HCT116 (cell line): ENCODE results near the gene KIRREL1. TPM values are rescaled to one million over a fixed set of nuclear protein-coding genes. Genes with fewer than 3 reads are reported as not detected.
A peak's percentile ranks its signal among the peaks of the same experiment; 100 is the strongest.

Experiments
- ATAC-seq: fragments of 200-7000 bp; cut with Tn5 transposase; 2 replicates; pipeline ENCODE4 v1.9.1; 2020; ENCODE audit warnings: mild to moderate bottlenecking, moderate library complexity
- BruUV-seq: library from RNA; stranded (reverse); fragments of 400-500 nt; replicated peaks from 2 replicates; lab custom pipeline; 2021; lab: Mats Ljungman, UMichigan
- CTCF ChIA-PET: fragments of 300-600 bp; sonication (Branson Sonifier 250); formaldehyde crosslinking; loops from one replicate; lab custom pipeline; 2021; ENCODE audit warnings: antibody characterized with exemption; lab: Charles Lee
- POLR2A ChIA-PET: fragments of 300-600, 350-600 bp; sonication (Branson Sonifier 250); formaldehyde crosslinking; loops from one replicate; lab custom pipeline; 2021; ENCODE audit warnings: antibody characterized with exemption; lab: Charles Lee
- RAD21 ChIA-PET, 2 experiments: fragments of 300-600 bp; sonication (Branson Sonifier 250); formaldehyde crosslinking; loops; one replicate each; lab custom pipeline; 2023; ENCODE audit warnings: low total read pairs in 2 of 2; ENCODE audit not compliant: uncharacterized antibody in 2 of 2, unreplicated experiment in 2 of 2, low non-redundant PET in 1 of 2; lab: Charles Lee
- DNase-seq: peaks from one replicate; pipeline ENCODE4 v3.0.0-alpha.2; 2010; ENCODE audit warnings: low read depth, low spot score
- H2AFZ ChIP-seq: fragments of 200-600 bp; shearing (Covaris generic), sonication (generic); 2 replicates; pipeline ENCODE4 v1.6.1; 2017; ENCODE audit warnings: low read depth, mixed run types, mixed read lengths, antibody characterized with exemption, low read length; ENCODE audit not compliant: poor library complexity, severe bottlenecking
- H3K27ac ChIP-seq: 2 replicates; pipeline ENCODE4 v1.5.1; 2012; ENCODE audit warnings: low read depth, low read length
- H3K27me3 ChIP-seq: fragments of 200-600 bp; sonication (generic); 2 replicates; pipeline ENCODE4 v1.6.1; 2016; ENCODE audit warnings: mixed run types, low read length, mixed read lengths; ENCODE audit not compliant: insufficient read depth
- H3K36me3 ChIP-seq, 2 experiments: fragments of 200-500 bp in 1 of 2; fragments of 200-600 bp in 1 of 2; sonication (Bioruptor generic) in 1 of 2; sonication (generic) in 1 of 2; 2 replicates each; pipeline versions ENCODE4 v1.5.1 to v1.6.1; 2014 to 2016; ENCODE audit warnings: low read length in 2 of 2, inconsistent platforms in 1 of 2, mixed read lengths in 1 of 2, mixed run types in 1 of 2; ENCODE audit not compliant: insufficient read depth in 2 of 2, control insufficient read depth in 1 of 2
- H3K4me1 ChIP-seq, 2 experiments: fragments of 200-600 bp in 1 of 2; sonication (generic) in 1 of 2; 2 replicates each; pipeline versions ENCODE4 v1.5.1 to v1.6.1; 2012 to 2017; ENCODE audit warnings: low read length in 2 of 2, inconsistent platforms in 1 of 2, mild to moderate bottlenecking in 1 of 2, mixed read lengths in 1 of 2, mixed run types in 1 of 2, moderate library complexity in 1 of 2; ENCODE audit not compliant: insufficient read depth in 2 of 2, control insufficient read depth in 1 of 2
- H3K4me2 ChIP-seq: fragments of 200-600 bp; sonication (generic); 2 replicates; pipeline ENCODE4 v1.6.1; 2017; ENCODE audit warnings: mixed run types, low read length, mixed read lengths
- H3K4me3 ChIP-seq, 2 experiments: fragments of 200-600 bp in 1 of 2; sonication (generic) in 1 of 2; replicated peaks in 1 of 2; 2 replicates each; pipeline ENCODE4 v1.5.1; 2011 to 2016; ENCODE audit warnings: low read length in 2 of 2, control low read depth in 1 of 2, low read depth in 1 of 2, mild to moderate bottlenecking in 1 of 2, mixed read lengths in 1 of 2, mixed run types in 1 of 2
- H3K79me2 ChIP-seq: fragments of 200-600 bp; sonication (generic); 2 replicates; pipeline ENCODE4 v1.6.1; 2017; ENCODE audit warnings: mild to moderate bottlenecking, mixed run types, low read length, moderate library complexity, mixed read lengths; ENCODE audit not compliant: insufficient read depth
- H3K9ac ChIP-seq: fragments of 200-600 bp; sonication (generic); 2 replicates; pipeline ENCODE4 v1.6.1; 2016; ENCODE audit warnings: low read length, mixed read lengths
- H3K9me2 ChIP-seq: fragments of 200-600 bp; sonication (generic), shearing (Covaris generic); 2 replicates; pipeline ENCODE4 v1.6.1; 2017; ENCODE audit warnings: mixed run types, mild to moderate bottlenecking, moderate library complexity; ENCODE audit not compliant: insufficient read depth
- H3K9me3 ChIP-seq, 2 experiments: fragments of 200-500 bp in 1 of 2; fragments of 200-600 bp in 1 of 2; sonication (Bioruptor generic) in 1 of 2; sonication (generic) in 1 of 2; 2 replicates each; pipeline ENCODE4 v1.6.1; 2014 to 2017; ENCODE audit warnings: low read length in 2 of 2, mixed read lengths in 2 of 2, inconsistent platforms in 1 of 2, low read depth in 1 of 2, mild to moderate bottlenecking in 1 of 2, mixed run types in 1 of 2, moderate library complexity in 1 of 2; ENCODE audit not compliant: control insufficient read depth in 1 of 2, insufficient read depth in 1 of 2
- H4K20me1 ChIP-seq: fragments of 200-600 bp; sonication (generic), shearing (Covaris generic); 2 replicates; pipeline ENCODE4 v1.6.1; 2017; ENCODE audit warnings: mixed run types, mild to moderate bottlenecking, moderate library complexity; ENCODE audit not compliant: insufficient read depth
- CBX3 ChIP-seq: IDR thresholded peaks from 2 replicates; pipeline ENCODE4 v1.6.1; 2012; ENCODE audit warnings: low read depth
- EZH2 ChIP-seq: fragments of 200-600 bp; sonication (generic); IDR thresholded peaks from 2 replicates; pipeline ENCODE4 v1.6.1; 2017; ENCODE audit warnings: antibody characterized with exemption, mixed run types
- JUND ChIP-seq: IDR thresholded peaks from 2 replicates; pipeline ENCODE4 v1.6.1; 2012
- POLR2AphosphoS5 ChIP-seq: IDR thresholded peaks from 2 replicates; pipeline ENCODE4 v1.6.1; 2011; ENCODE audit warnings: mild to moderate bottlenecking, low read depth, low read length, moderate library complexity
- RAD21 ChIP-seq: IDR thresholded peaks from 2 replicates; pipeline ENCODE4 v1.6.1; 2012; ENCODE audit warnings: low read depth, mild to moderate bottlenecking
- SRF ChIP-seq: IDR thresholded peaks from 2 replicates; pipeline ENCODE4 v1.6.1; 2012; ENCODE audit warnings: low read depth
- intact Hi-C: fragments of 100-400 bp; cut with micrococcal nuclease; formaldehyde crosslinking; loops from 2 replicates; pipeline ENCODE4 v1.10.0; 2022
- total RNA-seq: library from RNA; stranded (reverse); gene quantifications from one replicate; pipeline ENCODE4 v1.2.1, GENCODE V29; 2021; ENCODE audit not compliant: unreplicated experiment
- TF ChIP-seq, protein P1 (sequence below), 3 experiments: fragments of 200-600 bp in 1 of 3; sonication (generic) in 1 of 3; IDR thresholded peaks in 2 of 3; conservative IDR thresholded peaks in 1 of 3; 2 replicates each; pipeline ENCODE4 v1.5.1; 2012 to 2017; ENCODE audit warnings: low read depth in 2 of 3, low read length in 2 of 3, antibody characterized with exemption in 1 of 3, borderline replicate concordance in 1 of 3, control low read depth in 1 of 3, mild to moderate bottlenecking in 1 of 3, mixed read lengths in 1 of 3, mixed run types in 1 of 3, moderate library complexity in 1 of 3; ENCODE audit not compliant: insufficient read depth in 1 of 3
- TF ChIP-seq, protein P2 (sequence below): IDR thresholded peaks from 2 replicates; pipeline ENCODE4 v1.6.1; 2012

The KIRREL1 gene
- total RNA-seq, 1 experiment from 2014 or later: 20.0 TPM

DNA sequence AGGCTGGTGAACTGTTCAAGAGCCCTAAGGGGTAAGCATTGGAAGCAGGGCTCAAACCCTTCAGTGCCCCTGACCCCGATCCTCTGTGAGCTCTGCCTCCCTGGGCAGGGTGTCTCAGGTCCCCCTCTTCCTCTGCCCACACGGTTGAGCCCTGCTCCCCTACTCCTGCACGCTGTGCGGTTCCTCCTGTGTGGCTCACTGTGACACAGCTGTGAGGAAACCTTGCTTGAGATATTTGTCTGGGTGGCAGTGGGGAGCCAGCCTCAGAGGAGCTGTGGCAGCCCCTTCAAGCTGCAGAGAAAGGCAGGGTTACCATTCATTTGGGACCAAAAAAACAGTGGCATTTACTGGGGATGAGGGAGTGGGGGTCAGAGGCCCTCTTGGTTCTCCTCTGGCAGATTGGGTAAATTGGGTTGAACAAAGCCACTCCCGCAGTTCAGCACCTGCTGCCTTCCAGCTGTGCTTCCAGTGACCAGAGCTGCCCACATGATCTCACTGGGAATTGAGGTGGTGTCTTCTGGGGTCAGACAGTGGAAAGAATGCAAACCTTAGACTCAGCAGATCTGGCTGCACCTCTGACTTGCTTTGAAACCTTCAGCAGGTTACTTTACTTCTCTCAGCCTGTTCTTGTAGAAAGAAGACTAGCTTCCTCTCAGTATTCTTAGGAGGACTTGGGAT is 126.7 kb downstream of the KIRREL1 start:
- peaks cover 0 to 8% of the 10 kb centered on the region in 2 experiments; a peak in 1 of 4 replicates for H3K4me1 ChIP-seq
- ChIA-PET RAD21 (interaction anchor here (0.8 to 1.9 kb wide), 2 partner anchors 24 to 156 kb away, joined by 3 to 6 read pairs; no protein-coding TSS in a partner anchor), CTCF (interaction anchor here (1.2 to 15.6 kb wide), 5 partner anchors 23 to 352 kb away, joined by 3 to 393 read pairs (median 64); partner anchors contain the start of gene KIRREL1), POLR2A (interaction anchor here (1.8 kb wide), 1 partner anchor 128 kb away, joined by 8 read pairs; no protein-coding TSS in a partner anchor)
- DNase-seq: no peak
- H3K9ac ChIP-seq: no peak overlapping the region
- no peak overlapping the region for H2AFZ ChIP-seq
- no peaks in the 10 kb centered on the region for H4K20me1 ChIP-seq
- no peak overlapping the region for H3K4me3 ChIP-seq
- H3K4me2 ChIP-seq: no peak overlapping the region
- intact Hi-C loops: loop anchor here (2.0 to 10.0 kb wide), 6 partner anchors 349 to 955 kb away; no protein-coding TSS in a partner anchor
- no peak for ATAC-seq
- no peaks in the 10 kb centered on the region for H3K79me2 ChIP-seq
- BruUV-seq: no TSS peak
- H3K9me2 ChIP-seq: no peaks in the 10 kb centered on the region
- no peaks in the 10 kb centered on the region for H3K36me3 ChIP-seq
- H3K27ac ChIP-seq: no peak overlapping the region
- no peaks in the 10 kb centered on the region for H3K9me3 ChIP-seq
- TF ChIP-seq SRF (no peak), EZH2 (no peak), JUND (no peak)
- H3K27me3 ChIP-seq: peaks cover 6% of the 10 kb centered on the region; the same call in 1 of the 2 replicates

DNA sequence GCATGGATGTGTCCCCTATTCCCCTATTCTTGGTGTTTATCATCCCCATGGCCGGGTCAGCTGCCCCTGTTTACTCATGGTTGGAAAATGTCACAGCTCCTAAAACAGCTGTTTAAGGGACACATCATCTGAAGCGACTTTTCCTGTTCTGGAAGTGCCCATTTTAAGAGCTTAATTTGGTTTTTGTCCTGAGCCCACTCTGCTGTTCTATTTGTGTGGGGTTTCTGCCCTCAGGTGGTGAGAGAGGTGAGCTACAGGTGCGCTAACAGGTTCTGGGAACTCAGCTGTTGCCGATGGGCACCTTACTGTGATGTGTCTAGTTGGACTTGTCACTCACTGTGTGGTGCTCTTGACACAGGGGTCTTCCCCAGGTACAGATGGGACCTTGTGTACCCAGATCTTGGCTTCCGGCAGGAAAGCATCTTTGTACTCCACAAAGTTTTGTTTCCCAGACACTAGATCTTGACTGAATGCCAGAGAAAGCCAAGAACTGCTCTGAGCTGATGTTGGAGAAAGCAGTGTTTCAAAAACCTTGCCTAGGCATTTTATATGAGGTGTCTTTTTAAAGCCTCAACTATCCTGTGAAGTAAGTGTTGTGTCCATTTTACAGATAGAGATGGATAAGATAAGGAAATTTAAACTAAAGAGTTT is 128.3 kb downstream of the KIRREL1 start:
- peak overlapping the region; percentile 87 for H2AFZ ChIP-seq
- ChIA-PET RAD21 (interaction anchor here (0.7 to 1.9 kb wide), 13 partner anchors 26 to 244 kb away, joined by 3 to 18 read pairs (median 4); no protein-coding TSS in a partner anchor), POLR2A (interaction anchor here (1.2 to 1.8 kb wide), 3 partner anchors 130 to 161 kb away, joined by 3 to 8 read pairs (median 6); no protein-coding TSS in a partner anchor), CTCF (interaction anchor here (0.6 to 15.6 kb wide), 29 partner anchors 8 to 1032 kb away, joined by 3 to 393 read pairs (median 4); partner anchors contain the start of gene KIRREL1)
- peak overlapping the region; percentile 8; the same call in 1 of the 2 replicates for H3K4me2 ChIP-seq
- H3K9me3 ChIP-seq: no peaks in the 10 kb centered on the region
- H4K20me1 ChIP-seq: no peaks in the 10 kb centered on the region
- intact Hi-C loops: loop anchor here (1.0 to 10.0 kb wide), 10 partner anchors 26 to 957 kb away; no protein-coding TSS in a partner anchor
- no TSS peak for BruUV-seq
- H3K4me1 ChIP-seq: peaks cover 0 to 8% of the 10 kb centered on the region in 2 experiments; a peak in 1 of 4 replicates
- no peaks in the 10 kb centered on the region for H3K36me3 ChIP-seq
- H3K4me3 ChIP-seq: no peak overlapping the region
- TF ChIP-seq RAD21: peak; percentile 96
- TF ChIP-seq, protein P1, sequence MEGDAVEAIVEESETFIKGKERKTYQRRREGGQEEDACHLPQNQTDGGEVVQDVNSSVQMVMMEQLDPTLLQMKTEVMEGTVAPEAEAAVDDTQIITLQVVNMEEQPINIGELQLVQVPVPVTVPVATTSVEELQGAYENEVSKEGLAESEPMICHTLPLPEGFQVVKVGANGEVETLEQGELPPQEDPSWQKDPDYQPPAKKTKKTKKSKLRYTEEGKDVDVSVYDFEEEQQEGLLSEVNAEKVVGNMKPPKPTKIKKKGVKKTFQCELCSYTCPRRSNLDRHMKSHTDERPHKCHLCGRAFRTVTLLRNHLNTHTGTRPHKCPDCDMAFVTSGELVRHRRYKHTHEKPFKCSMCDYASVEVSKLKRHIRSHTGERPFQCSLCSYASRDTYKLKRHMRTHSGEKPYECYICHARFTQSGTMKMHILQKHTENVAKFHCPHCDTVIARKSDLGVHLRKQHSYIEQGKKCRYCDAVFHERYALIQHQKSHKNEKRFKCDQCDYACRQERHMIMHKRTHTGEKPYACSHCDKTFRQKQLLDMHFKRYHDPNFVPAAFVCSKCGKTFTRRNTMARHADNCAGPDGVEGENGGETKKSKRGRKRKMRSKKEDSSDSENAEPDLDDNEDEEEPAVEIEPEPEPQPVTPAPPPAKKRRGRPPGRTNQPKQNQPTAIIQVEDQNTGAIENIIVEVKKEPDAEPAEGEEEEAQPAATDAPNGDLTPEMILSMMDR (IDR thresholded peaks at IDR 0.05 in 2 of 3, conservative IDR thresholded peaks at IDR 0.05 in 1 of 3; ENCODE audit: borderline replicate concordance in 1 of 3, insufficient read depth in 1 of 3, low read depth in 2 of 3, low read length in 2 of 3): peak; percentile 87 to 95 (median 94)
- TF ChIP-seq CBX3: no peak
- TF ChIP-seq, protein P2, sequence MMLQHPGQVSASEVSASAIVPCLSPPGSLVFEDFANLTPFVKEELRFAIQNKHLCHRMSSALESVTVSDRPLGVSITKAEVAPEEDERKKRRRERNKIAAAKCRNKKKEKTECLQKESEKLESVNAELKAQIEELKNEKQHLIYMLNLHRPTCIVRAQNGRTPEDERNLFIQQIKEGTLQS: no peak
- TF ChIP-seq POLR2AphosphoS5: no peak
- DNase-seq (peak; percentile 59), ATAC-seq (peak; percentile 72)
- H3K9ac ChIP-seq: no peak overlapping the region
- H3K79me2 ChIP-seq: no peaks in the 10 kb centered on the region
- no peaks in the 10 kb centered on the region for H3K9me2 ChIP-seq
- peaks cover 6% of the 10 kb centered on the region; the same call in 1 of the 2 replicates for H3K27me3 ChIP-seq
- no peak overlapping the region for H3K27ac ChIP-seq
